Measurements from ENCODE around the gene CISTR.

The CISTR gene

GRCh38 chr12:53756300-53757100 is 4.7 kb upstream of the CISTR start:
- no peak for TF ChIP-seq CTCF (IDR thresholded peaks at IDR 0.05; ENCODE audit: low read depth, low read length)
- no peak overlapping the region for H3K4me3 ChIP-seq (ENCODE audit: low read depth, low read length)

GRCh38 chr12:53755893-53756292 is 4.1 kb upstream of the CISTR start:
- no peak for TF ChIP-seq CTCF (IDR thresholded peaks at IDR 0.05; ENCODE audit: low read depth, low read length)
- no peak overlapping the region for H3K4me3 ChIP-seq (ENCODE audit: low read depth, low read length)

DNA sequence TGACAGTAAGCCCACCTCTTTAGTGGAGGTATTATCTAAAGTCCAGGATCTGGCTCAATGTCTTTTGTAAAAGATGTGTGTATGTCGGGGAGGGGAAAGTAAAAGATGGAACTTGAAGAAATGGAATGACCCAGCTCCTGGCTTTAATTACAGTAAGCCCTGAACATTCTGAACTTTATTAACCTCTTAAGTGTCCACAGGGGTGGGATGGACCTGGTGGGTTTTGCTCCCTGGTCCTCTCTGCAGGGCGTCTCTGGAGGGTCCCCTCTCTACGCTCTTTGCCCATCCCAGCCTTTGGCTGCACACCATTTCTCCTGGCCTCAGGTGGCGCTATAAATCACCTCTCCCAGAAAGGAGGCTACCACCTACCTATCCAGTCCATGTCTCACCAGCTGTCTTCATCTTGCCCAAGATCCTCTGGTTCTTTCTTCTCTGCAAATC is 3.7 kb upstream of the CISTR start:
- no peak overlapping the region for H3K4me3 ChIP-seq (ENCODE audit: low read depth, low read length)
- no peak for TF ChIP-seq CTCF (IDR thresholded peaks at IDR 0.05; ENCODE audit: low read depth, low read length)

GRCh38 chr12:53754633-53755264 is 3.0 kb upstream of the CISTR start:
- H3K4me3 ChIP-seq (ENCODE audit: low read depth, low read length): no peak overlapping the region
- no peak for TF ChIP-seq CTCF (IDR thresholded peaks at IDR 0.05; ENCODE audit: low read depth, low read length)

- H3K4me3 ChIP-seq (ENCODE audit: low read depth, low read length): no peak overlapping the region
- TF ChIP-seq CTCF (IDR thresholded peaks at IDR 0.05; ENCODE audit: low read depth, low read length): no peak
Observed at GRCh38 chr12:53754188-53754585, 2.4 kb upstream of the CISTR start.

DNA sequence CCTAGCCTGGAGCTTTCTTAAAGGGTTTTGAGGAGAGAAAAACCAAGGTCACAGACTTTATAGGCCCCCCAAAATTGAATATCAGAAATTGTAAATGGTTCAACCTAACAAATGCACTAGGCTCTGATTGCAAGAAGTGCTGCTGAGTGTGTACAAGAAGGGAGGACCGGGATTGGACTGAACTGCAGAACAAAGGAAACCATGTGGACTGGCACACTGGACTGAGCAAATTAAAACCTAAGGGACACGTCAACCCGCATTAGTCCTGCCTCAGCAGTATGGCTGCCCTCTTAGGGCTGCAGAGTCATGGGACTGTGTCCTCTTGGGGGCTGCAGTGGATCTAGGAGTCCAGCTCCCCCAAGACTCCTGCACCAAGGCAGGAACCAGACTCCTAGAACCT is 842 bp upstream of the CISTR start:
- H3K4me3 ChIP-seq (ENCODE audit: low read depth, low read length): no peak overlapping the region

More for the DNA sequence above, 842 bp upstream of the CISTR start:
- TF ChIP-seq CTCF (IDR thresholded peaks at IDR 0.05; ENCODE audit: low read depth, low read length): no peak
